ENCODE data around the gene CXCL14.

- TF ChIP-seq CTCF (IDR thresholded peaks at IDR 0.05; ENCODE audit: low read depth, low read length, poor library complexity, severe bottlenecking) (no peak), EZH2phosphoT487 (IDR thresholded peaks at IDR 0.05; ENCODE audit: borderline replicate concordance, low read length) (no peak)
Measured at GRCh38 chr5:135577421-135577820, 1.4 kb downstream of the CXCL14 start.
